Adrenal gland (tissue), 12 donors: ENCODE results near the gene MICB. TPM values are rescaled to one million over a fixed set of nuclear protein-coding genes. Genes with fewer than 3 reads are reported as not detected.
A peak's percentile ranks its signal among the peaks of the same experiment; 100 is the strongest.

Experiments used
- DNase-seq, 7 donors: peaks; one replicate each; pipeline ENCODE4 v3.0.0-alpha.2; 2019 to 2020
- H3K27ac ChIP-seq, 5 donors: fragments of 200-600 bp; sonication (generic) in 4 of 5; 1 replicate in 3 of 5; 2 replicates in 2 of 5; pipeline versions ENCODE4 v1.5.1 to v1.8.0; 2016 to 2020; ENCODE audit warnings: mild to moderate bottlenecking in 1 of 5
- H3K27me3 ChIP-seq: fragments of 200-600 bp; 2 replicates; pipeline ENCODE4 v1.8.0; 2021
- H3K36me3 ChIP-seq, 2 donors: fragments of 200-600 bp; replicated peaks in 1 of 2; 1 replicate in 1 of 2; 2 replicates in 1 of 2; pipeline versions ENCODE4 v1.5.1 to v1.8.0; 2018 to 2022
- H3K4me1 ChIP-seq, 2 donors: fragments of 200-600 bp; replicated peaks in 1 of 2; 1 replicate in 1 of 2; 2 replicates in 1 of 2; pipeline versions ENCODE4 v1.5.1 to v1.8.0; 2018 to 2021
- H3K4me3 ChIP-seq, 4 donors: fragments of 200-600 bp; sonication (generic) in 3 of 4; one replicate each; pipeline ENCODE4 v1.5.1; 2016 to 2018
- H3K9me3 ChIP-seq, 3 donors: fragments of 200-600 bp; sonication (generic) in 1 of 3; replicated peaks in 1 of 3; 1 replicate in 2 of 3; 2 replicates in 1 of 3; pipeline versions ENCODE4 v1.5.1 to v1.8.0; 2016 to 2021
- CTCF ChIP-seq, 6 experiments: fragments of 450-650 bp in 4 of 6; fragments of 200-600 bp in 2 of 6; sonication (generic) in 1 of 6; IDR thresholded peaks; 1 replicate in 5 of 6; 2 replicates in 1 of 6; pipeline versions ENCODE4 v1.5.1 to v1.8.0; 2016 to 2021; ENCODE audit warnings: antibody characterized with exemption in 6 of 6, mild to moderate bottlenecking in 2 of 6, moderate library complexity in 1 of 6
- POLR2A ChIP-seq, 2 donors: fragments of 450-650 bp; IDR thresholded peaks; one replicate each; pipeline ENCODE4 v1.6.1; 2017; ENCODE audit warnings: antibody characterized with exemption in 2 of 2, mild to moderate bottlenecking in 2 of 2, moderate library complexity in 1 of 2
- WGBS, 4 donors: extraction: QIAGEN DNeasy Blood & Tissue Kit in 2 of 4; methylation state at CpG; one replicate each; pipeline versions ENCODE4 v1.1.5 to v1.1.7; 2013 to 2017; 5-methylcytosine and 5-hydroxymethylcytosine counted together
- intact Hi-C, 2 donors: fragments of 100-400 bp; cut with DNase I; formaldehyde crosslinking; loops; one replicate each; pipeline versions ENCODE4 v1.14.1 to v1.15.0; 2022 to 2023
- polyA plus RNA-seq, 3 donors: library from polyadenylated mRNA; stranded (reverse); fragments of 200-250 nt in 2 of 3; fragments of 350-450 nt in 1 of 3; fragmentation: Illumina TruSeq in 1 of 3; extraction: RNeasy Lipid Tissue Mini Kit (QIAGEN cat#74804) in 1 of 3; gene quantifications; one replicate each; pipeline ENCODE4 v1.2.3, GENCODE V29; 2013 to 2014
- total RNA-seq, 9 donors: library from RNA; depleted of rRNA in 4 of 9; stranded (reverse); fragments of >200 nt in 4 of 9; fragments of 120-200 nt in 1 of 9; fragmentation: NEBNext Ultra II Directional in 1 of 9; extraction: Animal tissue kit (Norgen Biotek cat#: 25700) in 1 of 9; gene quantifications; one replicate each; pipeline versions ENCODE4 v1.1.0 to v1.2.4, GENCODE V29; 2013 to 2023
- donor health status: healthy with polysubstance abuse.
- donor health status: Bipolar disorder and iron deficiency.
- donor health status: DM: yes; HTN: yes; CAD: no.
- donor health status: DM: no; HTN: no; CAD: no.
- donor health status: DM: no; HTN: no; CAD: no.
- donor health status: DM: yes; HTN: yes; CAD: no.

The MICB gene
- total and polyA plus RNA-seq, 12 donors: 0.57 to 3.3 (median 2.9) TPM

- Histone ChIP-seq H3K4me3 (no peak overlapping the region), H3K27me3 (no peaks in the 10 kb centered on the region), H3K36me3 (no peaks in the 10 kb centered on the region), H3K27ac (no peak overlapping the region), H3K4me1 (no peaks in the 10 kb centered on the region), H3K9me3 (no peaks in the 10 kb centered on the region)
- 77 to 81% (median 79%) methylated on average over 3 to 4 of the region's 4 CpGs for WGBS, 4 donors
- TF ChIP-seq CTCF (IDR thresholded peaks at IDR 0.05): no peak
- no peak for TF ChIP-seq POLR2A (IDR thresholded peaks at IDR 0.05)
- DNase-seq: no peak
- intact Hi-C loops: no loop called here
These were observed 12.1 kb downstream of the MICB start for GRCh38 chr6:31510007-31510406.

- H3K4me3 ChIP-seq: no peak overlapping the region
- no peaks in the 10 kb centered on the region for H3K9me3 ChIP-seq
- DNase-seq: peak in 3 of 7 donors; percentile 31 to 54 (median 42)
- intact Hi-C loops: no loop called here
- H3K4me1 ChIP-seq: no peaks in the 10 kb centered on the region
- TF ChIP-seq POLR2A (IDR thresholded peaks at IDR 0.05) (no peak), CTCF (IDR thresholded peaks at IDR 0.05) (no peak)
- 49 to 72% (median 53%) methylated on average over 4 to 5 of the region's 5 CpGs for WGBS, 4 donors
- H3K27me3 ChIP-seq: no peaks in the 10 kb centered on the region
- no peak overlapping the region for H3K27ac ChIP-seq
- no peaks in the 10 kb centered on the region for H3K36me3 ChIP-seq
These were observed 15.7 kb downstream of the MICB start for GRCh38 chr6:31513456-31514165.

- intact Hi-C loops: no loop called here
- Histone ChIP-seq H3K4me1 (peaks cover 0 to 4% of the 10 kb centered on the region in 2 donors), H3K9me3 (no peaks in the 10 kb centered on the region), H3K36me3 (no peaks in the 10 kb centered on the region), H3K27ac (no peak overlapping the region), H3K4me3 (no peak overlapping the region), H3K27me3 (no peaks in the 10 kb centered on the region)
- TF ChIP-seq POLR2A (IDR thresholded peaks at IDR 0.05): no peak
- no peak for TF ChIP-seq CTCF (IDR thresholded peaks at IDR 0.05)
- WGBS, 4 donors: 78 to 90% (median 88%) methylated on average over 3 of the region's 3 CpGs
- DNase-seq: peak in 1 of 7 donors; percentile 4
These were observed 23.9 kb downstream of the MICB start for GRCh38 chr6:31521835-31522234.

- 75 to 80% (median 77%) methylated on average over 8 of the region's 8 CpGs for WGBS, 4 donors
- intact Hi-C loops: no loop called here
- Histone ChIP-seq H3K36me3 (peaks cover 0 to 8% of the 10 kb centered on the region in 2 donors), H3K4me3 (no peak overlapping the region), H3K4me1 (peaks cover 0 to 4% of the 10 kb centered on the region in 2 donors), H3K9me3 (no peaks in the 10 kb centered on the region), H3K27me3 (no peaks in the 10 kb centered on the region), H3K27ac (peak overlapping the region in 1 of 5 donors; percentile 49)
- DNase-seq: peak in 1 of 7 donors; percentile 1
- no peak for TF ChIP-seq POLR2A (IDR thresholded peaks at IDR 0.05)
- no peak for TF ChIP-seq CTCF (IDR thresholded peaks at IDR 0.05)
These were observed 27.6 kb downstream of the MICB start for GRCh38 chr6:31525553-31525931.
